WTC11 (cell line): ENCODE measurements around the gene GIPR. TPM values are rescaled to one million over a fixed set of nuclear protein-coding genes. Genes with fewer than 3 reads are reported as not detected.

Experiments used
- ATAC-seq: fragments of 200-7000 bp; cut with Tn5 transposase; 2 replicates; pipeline ENCODE4 v1.10.0; 2021; ENCODE audit warnings: mild to moderate bottlenecking, moderate library complexity
- CTCF ChIA-PET: fragments of 300-600 bp; sonication (Branson Sonifier 250); formaldehyde crosslinking; loops from one replicate; lab custom pipeline; 2021; ENCODE audit warnings: antibody characterized with exemption; lab: Charles Lee
- POLR2A ChIA-PET: fragments of 350-600 bp; sonication (Branson Sonifier 250); formaldehyde crosslinking; loops from one replicate; lab custom pipeline; 2021; ENCODE audit warnings: antibody characterized with exemption; lab: Charles Lee
- DNase-seq: peaks from one replicate; pipeline ENCODE4 v3.0.0; 2021; ENCODE audit warnings: low spot score
- H3K27ac Mint-ChIP-seq: 2 replicates; pipeline ENCODE4 v1.8.0; 2021; ENCODE audit warnings: mixed read lengths
- H3K27me3 Mint-ChIP-seq: 2 replicates; pipeline ENCODE4 v1.8.0; 2021; ENCODE audit warnings: low read depth, mild to moderate bottlenecking, moderate library complexity, mixed read lengths
- H3K36me3 Mint-ChIP-seq: 2 replicates; pipeline ENCODE4 v1.8.0; 2021; ENCODE audit warnings: mixed read lengths
- H3K4me1 Mint-ChIP-seq: 2 replicates; pipeline ENCODE4 v1.8.0; 2022; ENCODE audit warnings: mixed read lengths
- H3K4me3 Mint-ChIP-seq: 2 replicates; pipeline ENCODE4 v1.8.0; 2021; ENCODE audit warnings: mild to moderate bottlenecking, moderate library complexity, mixed read lengths
- H3K9me3 Mint-ChIP-seq: 2 replicates; pipeline ENCODE4 v1.8.0; 2021; ENCODE audit warnings: mixed read lengths
- ATF1 ChIP-seq: sonication (generic); formaldehyde crosslinking; IDR thresholded peaks from 2 replicates; pipeline ENCODE4 v1.8.1; 2023; ENCODE audit warnings: mild to moderate bottlenecking, moderate library complexity, missing genetic modification reagents
- E2F5 ChIP-seq: sonication (generic); formaldehyde crosslinking; IDR thresholded peaks from 2 replicates; pipeline ENCODE4 v1.8.1; 2022; ENCODE audit warnings: mild to moderate bottlenecking, moderate library complexity, missing genetic modification reagents
- FOXK1 ChIP-seq: sonication (generic); formaldehyde crosslinking; IDR thresholded peaks from 2 replicates; pipeline ENCODE4 v1.8.0; 2022; ENCODE audit warnings: mild to moderate bottlenecking, moderate library complexity, missing genetic modification reagents
- FOXP4 ChIP-seq: sonication (generic); formaldehyde crosslinking; IDR thresholded peaks from 2 replicates; pipeline ENCODE4 v1.8.0; 2022; ENCODE audit warnings: mild to moderate bottlenecking, missing genetic modification reagents
- HMGXB4 ChIP-seq: sonication (generic); formaldehyde crosslinking; IDR thresholded peaks from 2 replicates; pipeline ENCODE4 v1.8.1; 2023; ENCODE audit warnings: mild to moderate bottlenecking, moderate library complexity, missing genetic modification reagents
- IRF1 ChIP-seq: sonication (generic); formaldehyde crosslinking; IDR thresholded peaks from 2 replicates; pipeline ENCODE4 v1.8.0; 2023; ENCODE audit warnings: missing genetic modification reagents
- MAX ChIP-seq: sonication (generic); formaldehyde crosslinking; IDR thresholded peaks from 2 replicates; pipeline ENCODE4 v1.8.0; 2022; ENCODE audit warnings: mild to moderate bottlenecking, missing genetic modification reagents
- MLX ChIP-seq: sonication (generic); formaldehyde crosslinking; IDR thresholded peaks from 2 replicates; pipeline ENCODE4 v1.8.1; 2023; ENCODE audit warnings: mild to moderate bottlenecking, missing genetic modification reagents, moderate library complexity
- NFE2L1 ChIP-seq: sonication (generic); formaldehyde crosslinking; IDR thresholded peaks from 2 replicates; pipeline ENCODE4 v1.8.1; 2023; ENCODE audit warnings: missing genetic modification reagents
- NR2C2 ChIP-seq: sonication (generic); formaldehyde crosslinking; IDR thresholded peaks from 2 replicates; pipeline ENCODE4 v1.8.0; 2022; ENCODE audit warnings: mild to moderate bottlenecking, missing genetic modification reagents
- RORB ChIP-seq: fragments of 250-450 bp; sonication (Bioruptor Pico); IDR thresholded peaks from 2 replicates; pipeline ENCODE4 v1.9.0; 2021; ENCODE audit warnings: mild to moderate bottlenecking
- TEAD1 ChIP-seq: sonication (generic); formaldehyde crosslinking; IDR thresholded peaks from 2 replicates; pipeline ENCODE4 v1.8.0; 2022; ENCODE audit warnings: mild to moderate bottlenecking, missing genetic modification reagents
- USF2 ChIP-seq: sonication (generic); formaldehyde crosslinking; IDR thresholded peaks from 2 replicates; pipeline ENCODE4 v1.8.1; 2023; ENCODE audit warnings: mild to moderate bottlenecking, missing genetic modification reagents, moderate library complexity
- ZNF232 ChIP-seq: sonication (generic); formaldehyde crosslinking; IDR thresholded peaks from 2 replicates; pipeline ENCODE4 v1.8.0; 2022; ENCODE audit warnings: mild to moderate bottlenecking, missing genetic modification reagents
- ZNF263 ChIP-seq: sonication (generic); formaldehyde crosslinking; IDR thresholded peaks from 2 replicates; pipeline ENCODE4 v1.8.1; 2022; ENCODE audit warnings: low read depth, mild to moderate bottlenecking, moderate library complexity, missing genetic modification reagents
- ZNF416 ChIP-seq: fragments of 250-450 bp; sonication (Bioruptor Pico); IDR thresholded peaks from 2 replicates; pipeline ENCODE4 v1.9.0; 2021; ENCODE audit warnings: mild to moderate bottlenecking, inconsistent platforms
- ZNF671 ChIP-seq: fragments of 250-450 bp; sonication (Bioruptor Pico); IDR thresholded peaks from 2 replicates; pipeline ENCODE4 v1.8.0; 2021; ENCODE audit warnings: mild to moderate bottlenecking
- total RNA-seq: library from RNA; stranded (reverse); gene quantifications from 3 replicates; pipeline ENCODE4 v1.2.3, GENCODE V29; 2021

GIPR gene
- total RNA-seq, 1 experiment from 2014 or later = 1.8 TPM

- TF ChIP-seq USF2 (CRISPR knock-in tag) (peak; percentile 36; the same call in 1 of the 2 replicates), FOXP4 (CRISPR knock-in tag) (0 out of 2 replicates have a peak, but pooled peaks have one; percentile 21), E2F5 (CRISPR knock-in tag) (0 out of 2 replicates have a peak, but pooled peaks have one; percentile 27), ATF1 (CRISPR knock-in tag) (no peak), TEAD1 (CRISPR knock-in tag) (0 out of 2 replicates have a peak, but pooled peaks have one; percentile 35), ZNF263 (no peak), FOXK1 (CRISPR knock-in tag) (peak; percentile 94), MAX (peak; percentile 47; the same call in 1 of the 2 replicates)
Measured at GRCh38 chr19:45691516-45692186, 23.6 kb downstream of the GIPR start, which contains the start of gene SNRPD2 (continued).

GRCh38 chr19:45692187-45693105 is 24.4 kb downstream of the GIPR start, which contains the start of gene QPCTL:
Gene QPCTL, plus strand, starts transcription at chr19:45692666. Its CDS starts 38 bp downstream, at chr19:45692704.
- H3K4me1 Mint-ChIP-seq = peaks cover 6% of the 10 kb centered on the region; the same call in 1 of the 2 replicates
- DNase-seq (peak; percentile 97), ATAC-seq (peak; percentile 95)
- no peaks in the 10 kb centered on the region for H3K9me3 Mint-ChIP-seq
- peaks cover 3% of the 10 kb centered on the region; the same call in 1 of the 2 replicates for H3K27me3 Mint-ChIP-seq
- POLR2A ChIA-PET = interaction anchor here (0.6 to 3.3 kb wide), 28 partner anchors 10 to 366 kb away, joined by 3 to 39 read pairs (median 4); partner anchors contain the start of genes FBXO46, FOSB, GIPR and RSPH6A
- CTCF ChIA-PET = interaction anchor here (0.6 to 5.4 kb wide), 52 partner anchors 9 to 1407 kb away, joined by 3 to 86 read pairs (median 5); partner anchors contain the start of genes FBXO46, MYPOP, RSPH6A and SIX5
- peak within 1 kb of the TSS; percentile 96 for H3K4me3 Mint-ChIP-seq
- peaks cover 43% of the 10 kb centered on the region for H3K36me3 Mint-ChIP-seq
- peak within 1 kb of the TSS; percentile 100 for H3K27ac Mint-ChIP-seq
- TF ChIP-seq MLX (no peak), NR2C2 (CRISPR knock-in tag) (no peak), E2F5 (CRISPR knock-in tag) (no peak), RORB (CRISPR knock-in tag) (no peak), HMGXB4 (CRISPR knock-in tag) (no peak), FOXP4 (CRISPR knock-in tag) (peak; percentile 80), USF2 (CRISPR knock-in tag) (no peak), FOXK1 (CRISPR knock-in tag) (0 out of 2 replicates have a peak, but pooled peaks have one; percentile 8), ZNF416 (CRISPR knock-in tag) (peak; percentile 55; the same call in 1 of the 2 replicates), NFE2L1 (CRISPR knock-in tag) (peak; percentile 46; the same call in 1 of the 2 replicates), IRF1 (CRISPR knock-in tag) (peak; percentile 46; the same call in 1 of the 2 replicates), ZNF671 (CRISPR knock-in tag) (no peak), ZNF232 (CRISPR knock-in tag) (no peak)
